Bronchial epithelial cell (primary cell): ENCODE measurements around the gene POLR3H. TPM values are rescaled to one million over a fixed set of nuclear protein-coding genes. Genes with fewer than 3 reads are reported as not detected.
A peak's percentile ranks its signal among the peaks of the same experiment; 100 is the strongest.

Experiments used
- DNase-seq: peaks from one replicate; pipeline ENCODE4 v3.0.0-alpha.2; 2010; ENCODE audit warnings: low read depth
- FAIRE-seq: peaks from 2 replicates; lab custom pipeline; 2011; peaks lifted over from hg19 to GRCh38; lab: Jason Lieb, UNC
- H3K27me3 ChIP-seq: 2 replicates; pipeline ENCODE4 v1.5.1; 2011; ENCODE audit warnings: low read length; ENCODE audit not compliant: control insufficient read depth, insufficient read depth
- H3K36me3 ChIP-seq: 2 replicates; pipeline ENCODE4 v1.5.1; 2011; ENCODE audit warnings: low read length; ENCODE audit not compliant: control insufficient read depth, insufficient read depth
- H3K4me3 ChIP-seq: 2 replicates; pipeline ENCODE4 v1.5.1; 2011; ENCODE audit warnings: mild to moderate bottlenecking, low read depth, low read length, control low read depth
- total RNA-seq: library from RNA; depleted of rRNA; stranded (reverse); fragments of >200 nt; gene quantifications from 2 replicates; pipeline ENCODE4 v1.2.1, GENCODE V29; 2014
- TF ChIP-seq, protein P1 (sequence below): IDR thresholded peaks from 2 replicates; pipeline ENCODE4 v1.5.1; 2011; ENCODE audit warnings: mild to moderate bottlenecking, moderate library complexity, low read length, control low read depth, inconsistent platforms; ENCODE audit not compliant: insufficient read depth, severe bottlenecking

Gene POLR3H
- total RNA-seq, 1 donor from 2014 or later: 28.2 TPM

DNA sequence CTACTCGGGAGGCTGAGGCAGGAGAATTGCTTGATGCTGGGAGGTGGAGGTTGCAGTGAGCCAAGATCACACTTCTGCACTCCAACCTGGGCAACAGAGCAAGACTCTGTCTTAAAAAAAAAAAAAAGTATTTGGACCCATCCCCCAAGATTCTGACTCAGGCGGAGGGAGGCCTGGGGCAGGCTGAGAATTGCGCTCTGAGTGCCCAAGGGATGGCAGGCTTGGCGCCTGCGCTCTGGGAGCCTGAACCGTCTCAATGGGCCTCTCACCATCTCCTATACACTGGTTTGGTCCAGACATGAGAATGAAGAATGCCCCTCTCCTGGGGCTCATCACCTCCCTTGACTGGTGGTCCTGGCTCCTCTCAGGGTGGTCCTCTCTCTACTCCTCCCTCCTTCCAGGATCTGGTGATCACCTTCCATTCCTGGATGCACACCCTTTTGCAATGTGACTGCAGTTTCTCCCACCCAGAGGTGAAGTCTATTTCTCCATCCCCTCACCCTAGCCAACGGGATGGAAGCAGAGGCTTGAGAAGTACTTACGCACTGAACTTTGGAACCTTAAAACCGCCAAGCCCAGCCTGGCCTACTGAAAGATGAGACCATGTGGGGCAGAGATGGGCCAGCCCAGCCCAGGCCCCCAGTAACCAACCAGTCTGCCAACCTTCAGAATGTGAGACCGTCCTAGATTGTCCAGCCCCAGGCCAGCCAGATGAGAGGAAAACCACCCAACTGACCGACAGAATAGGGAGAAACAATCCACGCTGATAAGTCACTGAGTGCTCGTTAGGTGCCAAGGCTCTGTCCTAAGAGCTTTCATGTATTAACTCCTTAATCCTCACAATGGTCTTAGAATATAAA lies 4.9 kb downstream of the POLR3H start:
- no peaks in the 10 kb centered on the region for H3K27me3 ChIP-seq
- no peak overlapping the region for H3K4me3 ChIP-seq
- TF ChIP-seq, protein P1, sequence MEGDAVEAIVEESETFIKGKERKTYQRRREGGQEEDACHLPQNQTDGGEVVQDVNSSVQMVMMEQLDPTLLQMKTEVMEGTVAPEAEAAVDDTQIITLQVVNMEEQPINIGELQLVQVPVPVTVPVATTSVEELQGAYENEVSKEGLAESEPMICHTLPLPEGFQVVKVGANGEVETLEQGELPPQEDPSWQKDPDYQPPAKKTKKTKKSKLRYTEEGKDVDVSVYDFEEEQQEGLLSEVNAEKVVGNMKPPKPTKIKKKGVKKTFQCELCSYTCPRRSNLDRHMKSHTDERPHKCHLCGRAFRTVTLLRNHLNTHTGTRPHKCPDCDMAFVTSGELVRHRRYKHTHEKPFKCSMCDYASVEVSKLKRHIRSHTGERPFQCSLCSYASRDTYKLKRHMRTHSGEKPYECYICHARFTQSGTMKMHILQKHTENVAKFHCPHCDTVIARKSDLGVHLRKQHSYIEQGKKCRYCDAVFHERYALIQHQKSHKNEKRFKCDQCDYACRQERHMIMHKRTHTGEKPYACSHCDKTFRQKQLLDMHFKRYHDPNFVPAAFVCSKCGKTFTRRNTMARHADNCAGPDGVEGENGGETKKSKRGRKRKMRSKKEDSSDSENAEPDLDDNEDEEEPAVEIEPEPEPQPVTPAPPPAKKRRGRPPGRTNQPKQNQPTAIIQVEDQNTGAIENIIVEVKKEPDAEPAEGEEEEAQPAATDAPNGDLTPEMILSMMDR: no peak
- no peak for DNase-seq
- no peak for FAIRE-seq
- peaks cover 10% of the 10 kb centered on the region for H3K36me3 ChIP-seq

DNA sequence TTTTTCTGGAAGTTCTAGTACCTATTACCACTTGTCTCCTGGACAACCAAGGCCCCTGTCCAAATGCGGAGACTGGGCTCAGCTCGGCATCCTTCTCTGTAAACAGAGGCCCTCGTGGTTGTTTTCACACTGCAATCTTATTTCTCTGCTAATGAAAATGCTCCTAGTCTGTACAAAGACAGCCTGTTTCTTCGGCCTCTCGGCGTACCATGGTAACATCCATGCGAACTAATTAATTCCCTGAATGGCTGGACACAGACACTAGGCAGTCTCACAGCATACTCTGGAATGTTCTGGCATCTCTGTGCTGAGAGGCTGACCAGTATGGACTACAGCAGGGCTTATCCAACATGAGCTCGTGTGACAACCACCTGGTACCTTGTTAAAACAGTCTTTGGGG lies 5.7 kb downstream of the POLR3H start:
- TF ChIP-seq, protein P1: no peak
- no peak overlapping the region for H3K4me3 ChIP-seq
- H3K27me3 ChIP-seq: no peaks in the 10 kb centered on the region
- no peak for FAIRE-seq
- no peak for DNase-seq
- peaks cover 13% of the 10 kb centered on the region for H3K36me3 ChIP-seq

DNA sequence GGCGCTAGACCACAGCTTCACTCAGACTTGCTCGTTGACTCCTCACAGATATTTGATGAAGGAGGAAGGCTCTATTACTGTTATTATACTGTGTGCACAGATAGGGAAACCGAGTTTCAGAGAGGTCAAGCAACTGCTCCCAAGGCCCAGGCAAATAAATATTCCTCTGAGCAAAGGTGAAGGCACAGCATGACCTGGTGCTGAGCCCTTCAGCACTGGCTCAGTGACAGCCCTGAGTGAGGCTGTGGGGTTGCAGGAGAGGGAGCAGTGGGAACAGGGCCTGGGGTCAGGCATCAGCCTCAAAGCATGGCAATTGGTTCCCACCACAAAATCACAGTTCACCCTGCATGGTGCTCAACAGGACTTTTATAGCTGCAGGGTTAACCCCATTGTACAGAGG lies 7.1 kb downstream of the POLR3H start:
- TF ChIP-seq, protein P1: no peak
- H3K27me3 ChIP-seq: no peaks in the 10 kb centered on the region
- no peak for FAIRE-seq

DNA sequence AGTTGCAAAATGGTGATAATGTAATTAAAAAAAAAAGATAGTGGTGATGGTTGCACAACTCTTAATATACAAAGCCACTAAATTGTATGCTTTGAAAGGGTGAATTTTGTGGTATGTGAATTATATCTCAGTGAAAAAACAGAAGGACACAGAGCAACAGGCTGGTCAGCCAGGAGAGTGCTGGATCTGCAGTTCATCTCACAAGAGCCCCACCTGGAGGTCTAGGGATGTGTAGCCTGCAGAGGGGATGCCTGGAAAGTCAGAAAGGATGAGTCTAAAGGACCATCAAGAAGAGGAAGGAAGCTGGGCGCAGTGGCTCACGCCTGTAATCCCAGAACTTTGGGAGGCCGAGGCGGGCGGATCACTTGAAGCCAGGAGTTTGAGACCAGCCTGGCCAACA lies 9.0 kb downstream of the POLR3H start:
- TF ChIP-seq, protein P1: peak; percentile 15
- peak; percentile 7 for DNase-seq
- peaks cover 31% of the 10 kb centered on the region for H3K36me3 ChIP-seq
- no peak overlapping the region for H3K4me3 ChIP-seq
- H3K27me3 ChIP-seq: no peaks in the 10 kb centered on the region
- FAIRE-seq: no peak

More for the DNA sequence above, 7.1 kb downstream of the POLR3H start:
- Histone ChIP-seq H3K36me3 (peaks cover 20% of the 10 kb centered on the region), H3K4me3 (no peak overlapping the region)
- no peak for DNase-seq

DNA sequence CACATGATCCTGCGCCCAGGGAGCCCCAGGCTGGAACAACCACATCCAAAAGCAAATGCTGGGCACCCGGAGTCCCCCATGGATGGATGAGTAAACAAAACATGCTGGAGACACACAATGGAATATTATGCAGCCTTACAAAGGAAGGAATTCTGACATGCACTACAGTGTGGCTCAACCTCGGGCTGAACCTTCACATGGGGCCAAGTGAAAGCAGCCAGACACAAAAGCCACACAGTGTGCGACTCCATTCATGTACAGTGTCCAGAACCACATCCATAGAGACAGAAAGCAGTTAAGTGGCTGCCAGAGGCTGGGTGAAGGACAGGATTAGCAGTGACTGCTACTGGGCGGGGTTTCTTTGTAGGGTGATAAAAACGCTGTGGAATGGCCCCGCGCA lies 10.1 kb downstream of the POLR3H start:
- H3K36me3 ChIP-seq: peaks cover 28% of the 10 kb centered on the region
- TF ChIP-seq, protein P1: no peak
- H3K4me3 ChIP-seq: no peak overlapping the region
- no peaks in the 10 kb centered on the region for H3K27me3 ChIP-seq
- DNase-seq (no peak), FAIRE-seq (peak; percentile 18)
